DMS79 treated with DMSO at 0.1 percent for 48 hours (cell line): ENCODE measurements around the gene NAIP.
"Not testable (repeated sequence)": the region's sequence is repeated elsewhere in the genome, so short reads cannot be mapped to it uniquely, and the experiment has no call there.

Experiments
- DNase-seq: peaks from one replicate; lab custom pipeline; 2025; lab: John Stamatoyannopoulos, UW

The NAIP gene, protein sequence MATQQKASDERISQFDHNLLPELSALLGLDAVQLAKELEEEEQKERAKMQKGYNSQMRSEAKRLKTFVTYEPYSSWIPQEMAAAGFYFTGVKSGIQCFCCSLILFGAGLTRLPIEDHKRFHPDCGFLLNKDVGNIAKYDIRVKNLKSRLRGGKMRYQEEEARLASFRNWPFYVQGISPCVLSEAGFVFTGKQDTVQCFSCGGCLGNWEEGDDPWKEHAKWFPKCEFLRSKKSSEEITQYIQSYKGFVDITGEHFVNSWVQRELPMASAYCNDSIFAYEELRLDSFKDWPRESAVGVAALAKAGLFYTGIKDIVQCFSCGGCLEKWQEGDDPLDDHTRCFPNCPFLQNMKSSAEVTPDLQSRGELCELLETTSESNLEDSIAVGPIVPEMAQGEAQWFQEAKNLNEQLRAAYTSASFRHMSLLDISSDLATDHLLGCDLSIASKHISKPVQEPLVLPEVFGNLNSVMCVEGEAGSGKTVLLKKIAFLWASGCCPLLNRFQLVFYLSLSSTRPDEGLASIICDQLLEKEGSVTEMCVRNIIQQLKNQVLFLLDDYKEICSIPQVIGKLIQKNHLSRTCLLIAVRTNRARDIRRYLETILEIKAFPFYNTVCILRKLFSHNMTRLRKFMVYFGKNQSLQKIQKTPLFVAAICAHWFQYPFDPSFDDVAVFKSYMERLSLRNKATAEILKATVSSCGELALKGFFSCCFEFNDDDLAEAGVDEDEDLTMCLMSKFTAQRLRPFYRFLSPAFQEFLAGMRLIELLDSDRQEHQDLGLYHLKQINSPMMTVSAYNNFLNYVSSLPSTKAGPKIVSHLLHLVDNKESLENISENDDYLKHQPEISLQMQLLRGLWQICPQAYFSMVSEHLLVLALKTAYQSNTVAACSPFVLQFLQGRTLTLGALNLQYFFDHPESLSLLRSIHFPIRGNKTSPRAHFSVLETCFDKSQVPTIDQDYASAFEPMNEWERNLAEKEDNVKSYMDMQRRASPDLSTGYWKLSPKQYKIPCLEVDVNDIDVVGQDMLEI (N-terminal part only)

DNA sequence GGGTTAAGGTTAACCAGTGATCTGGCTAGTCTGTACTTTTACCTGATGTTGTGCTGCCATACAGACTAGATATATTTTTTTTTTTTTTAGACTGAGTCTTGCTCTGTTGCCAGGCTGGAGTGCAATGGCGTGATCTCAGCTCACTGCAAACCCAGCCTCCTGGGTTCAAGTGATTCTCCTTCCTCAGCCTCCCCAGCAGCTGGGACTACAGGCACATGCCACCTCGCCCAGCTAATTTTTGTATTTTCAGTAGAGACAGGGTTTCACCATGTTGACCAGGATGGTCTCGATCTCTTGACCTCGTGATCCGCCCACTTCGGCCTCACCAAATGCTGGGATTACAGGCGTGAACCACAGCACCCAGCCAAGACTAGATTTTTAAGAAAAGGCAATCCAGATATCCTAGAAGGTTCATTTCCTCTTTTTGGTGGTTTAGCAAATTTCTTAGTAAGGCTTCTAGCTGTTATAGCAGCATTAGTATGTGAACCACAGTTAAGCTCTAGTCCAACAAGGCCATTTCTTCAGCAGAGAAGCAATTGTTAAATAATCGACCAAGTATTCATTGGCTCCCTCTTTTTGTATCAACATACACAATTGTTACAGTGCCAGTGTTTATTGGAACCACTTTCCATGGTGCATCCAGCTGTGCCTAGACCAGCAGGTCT lies at the start of gene NAIP:
Gene NAIP, minus strand, starts transcription at position 51 of the 665 bp plus-strand sequence. CDS start 12,424 bp downstream, outside the sequence.
- DNase-seq: not testable (repeated sequence)

DNA sequence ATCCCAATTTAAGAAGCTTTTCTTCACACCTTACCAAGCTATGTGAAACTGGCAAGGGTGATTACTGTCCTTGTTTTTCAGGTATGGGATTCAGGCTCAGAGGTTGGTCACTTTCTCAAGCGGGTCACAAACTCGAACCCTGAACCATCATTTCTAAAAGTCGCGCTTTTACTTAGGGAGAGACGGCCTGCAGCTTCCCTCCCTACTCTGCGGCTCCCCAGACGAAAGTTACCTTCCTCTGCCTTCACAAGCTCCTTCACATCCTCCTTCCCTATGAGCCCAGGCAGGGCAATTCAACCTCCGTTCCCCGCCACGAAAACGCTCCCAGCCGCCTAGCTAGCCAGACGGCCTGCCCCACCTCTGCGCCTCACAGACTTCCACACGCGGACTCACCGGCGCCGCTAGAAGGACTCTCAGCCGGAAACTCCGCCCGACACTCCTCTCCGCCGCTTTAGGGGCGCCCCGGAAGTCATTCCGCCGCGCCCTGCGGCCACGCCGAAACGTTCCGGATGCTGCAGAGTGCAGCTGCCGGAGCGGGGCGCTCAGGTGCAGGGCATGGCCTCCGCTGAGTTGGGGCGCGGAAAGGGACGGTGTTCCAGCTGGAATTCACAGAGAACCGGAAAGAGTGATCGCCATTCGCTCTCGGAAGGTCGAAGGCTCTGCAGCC lies 42.3 kb upstream of the NAIP start, which contains the start of gene GTF2H2:
Gene GTF2H2, minus strand, starts transcription at position 415 of the 667 bp plus-strand sequence. CDS start 4,913 bp downstream, outside the sequence.
- DNase-seq: not testable (repeated sequence)

DNA sequence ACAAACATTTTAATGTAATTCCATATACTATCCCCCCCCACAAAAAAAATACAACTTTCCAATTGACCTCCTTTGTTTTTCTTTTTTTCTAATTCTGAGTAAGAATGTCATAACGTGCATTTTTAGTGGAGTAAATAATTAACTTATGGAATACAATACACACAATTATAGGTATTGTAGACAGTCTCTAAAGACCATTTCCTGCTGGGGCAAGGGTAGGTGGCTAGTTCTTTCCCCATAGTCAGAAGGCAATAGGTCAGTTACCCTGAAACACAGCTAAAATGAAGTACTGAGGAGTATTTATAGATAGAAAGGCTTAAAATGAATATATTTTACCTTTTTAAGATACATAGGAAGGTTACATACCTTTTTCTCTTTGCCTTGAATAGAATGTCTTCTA lies 36.2 kb upstream of the NAIP start:
- not testable (repeated sequence) for DNase-seq

DNA sequence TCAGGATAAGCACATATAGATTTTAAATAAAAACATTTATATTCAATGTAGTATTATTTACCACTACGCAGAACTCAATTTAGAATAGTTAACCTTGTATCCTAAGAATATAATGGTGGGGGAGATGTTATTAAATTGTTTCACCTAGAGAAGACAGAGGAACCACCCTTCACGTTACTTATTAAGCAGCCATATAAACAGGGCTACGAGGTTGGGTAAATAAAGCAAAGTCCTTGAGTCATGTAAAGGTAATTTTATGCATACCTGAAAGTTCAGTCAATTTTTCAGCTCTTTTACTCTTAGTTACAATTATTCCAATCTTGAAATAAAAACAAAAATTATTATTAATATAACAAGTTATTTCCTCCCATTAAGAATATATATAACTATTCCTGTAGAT lies 34.3 kb upstream of the NAIP start:
- not testable (repeated sequence) for DNase-seq

DNA sequence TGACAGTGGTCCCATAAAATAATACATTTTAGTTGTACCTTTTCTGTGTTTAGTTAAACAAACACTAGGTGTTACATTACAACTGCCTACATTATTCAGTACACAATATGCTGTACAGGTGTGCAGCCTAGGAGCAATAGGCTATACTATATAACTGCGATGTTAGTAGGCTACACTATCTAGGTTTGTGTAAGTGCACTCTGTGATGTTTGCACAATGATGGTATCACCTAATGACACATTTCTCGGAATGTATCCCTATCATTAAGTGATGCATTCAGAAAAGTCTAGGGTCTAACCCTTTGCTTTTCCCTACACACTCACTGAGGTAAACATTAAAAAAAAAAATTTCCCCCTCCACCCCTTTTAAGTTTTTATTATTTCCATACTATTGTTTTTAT lies 19.7 kb upstream of the NAIP start:
- DNase-seq: not testable (repeated sequence)

DNA sequence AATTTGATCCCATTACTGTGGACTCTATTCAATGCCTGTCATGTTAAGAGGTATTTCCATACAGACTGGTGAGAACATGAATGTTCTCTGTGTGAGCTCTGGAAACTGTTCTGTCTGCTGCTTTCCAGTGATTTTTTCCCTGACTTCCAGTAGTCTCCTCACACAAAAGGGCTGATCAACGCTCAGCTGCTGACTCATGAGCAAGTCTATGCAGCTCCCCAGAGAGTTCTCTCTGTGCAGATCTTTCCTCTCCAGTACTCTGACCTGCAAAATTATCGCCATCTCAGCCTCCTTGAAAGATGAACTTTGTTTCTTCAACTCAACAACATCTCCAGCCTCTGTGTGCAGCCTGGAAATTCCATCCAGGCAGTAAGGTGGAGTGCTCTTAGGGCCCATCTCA lies 19.0 kb upstream of the NAIP start:
- DNase-seq: not testable (repeated sequence)

DNA sequence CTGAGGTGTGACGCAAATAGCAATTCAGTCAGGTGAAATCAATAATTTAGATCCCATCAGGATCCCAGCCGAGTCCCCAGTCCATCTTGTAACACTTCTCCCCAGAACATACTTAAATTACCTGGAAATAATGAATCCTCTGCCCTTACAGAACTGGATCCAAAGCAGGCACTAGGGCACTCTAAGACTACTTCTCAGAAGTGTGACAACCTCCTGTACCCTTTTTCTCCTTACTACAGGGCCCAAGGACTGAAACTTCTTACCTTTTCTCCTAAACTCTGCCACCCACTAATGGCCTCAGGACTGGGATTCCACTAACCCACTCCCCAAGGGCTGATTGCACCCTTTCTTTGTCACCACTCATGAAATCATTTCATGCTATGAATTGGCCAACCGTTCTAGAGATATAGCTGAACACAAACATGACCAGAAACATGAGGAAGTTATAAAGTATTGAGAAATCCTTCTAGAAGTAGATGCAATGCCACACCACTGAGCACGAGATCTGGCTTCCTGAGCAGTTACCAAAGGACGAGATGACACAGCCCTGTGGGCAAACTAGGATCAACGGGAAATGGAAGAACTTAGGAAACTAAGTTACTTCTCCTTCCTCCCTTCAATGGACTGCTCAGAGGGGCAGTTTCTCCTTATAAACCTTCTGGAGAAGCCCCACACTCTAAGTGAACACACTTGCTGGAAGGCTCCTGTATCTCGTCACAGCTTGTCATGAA lies 6.1 kb upstream of the NAIP start:
- DNase-seq: not testable (repeated sequence)

DNA sequence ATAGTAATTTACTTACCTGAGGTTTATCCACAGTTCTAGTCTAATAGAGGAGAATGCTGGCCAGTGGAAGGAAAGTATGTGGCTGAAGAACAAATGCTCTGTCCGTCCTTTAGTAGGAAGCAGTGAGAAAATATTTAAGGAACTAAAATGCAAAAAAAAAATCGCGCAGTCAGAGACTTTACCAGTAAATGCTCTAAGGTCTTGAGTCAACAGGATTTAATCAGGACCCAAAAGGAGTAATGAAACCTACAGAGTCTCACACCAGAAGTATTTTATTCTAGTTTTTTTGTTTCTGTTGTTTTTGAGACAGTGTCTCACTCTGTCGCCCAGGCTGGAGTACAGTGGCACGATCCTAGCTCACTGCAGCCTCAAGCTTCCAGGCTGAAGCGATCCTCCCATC lies 4.5 kb downstream of the NAIP start:
- DNase-seq: not testable (repeated sequence)

DNA sequence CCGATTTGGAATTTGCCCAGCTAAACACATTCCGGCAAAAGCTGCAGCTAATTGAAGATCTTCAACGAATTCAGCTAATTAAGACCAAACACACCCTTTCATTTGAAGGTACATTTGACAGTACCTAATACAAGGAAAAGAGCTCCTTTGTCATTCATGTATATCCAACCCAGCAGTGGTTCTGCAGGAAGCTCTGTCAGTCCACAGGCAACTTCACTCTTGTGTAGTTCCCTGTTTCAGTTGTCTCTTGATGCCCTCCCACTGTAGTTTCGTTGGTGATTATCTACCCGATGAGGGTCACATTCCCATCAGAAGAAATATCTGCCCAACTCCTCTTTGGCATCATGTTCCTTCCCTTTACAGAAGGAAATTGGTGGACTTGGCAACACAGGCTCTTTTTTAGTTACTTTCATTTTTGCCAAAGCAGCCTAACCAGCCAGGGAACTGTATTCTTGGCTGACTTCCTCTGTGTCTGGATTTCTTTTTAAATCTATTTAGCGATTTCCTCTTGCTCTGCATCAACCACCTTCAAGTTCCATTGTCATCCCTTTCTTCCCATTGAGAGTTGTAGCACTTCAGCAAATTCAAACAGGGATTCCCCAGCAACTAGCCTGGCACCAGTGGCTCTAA lies 6.6 kb downstream of the NAIP start:
- DNase-seq: not testable (repeated sequence)

DNA sequence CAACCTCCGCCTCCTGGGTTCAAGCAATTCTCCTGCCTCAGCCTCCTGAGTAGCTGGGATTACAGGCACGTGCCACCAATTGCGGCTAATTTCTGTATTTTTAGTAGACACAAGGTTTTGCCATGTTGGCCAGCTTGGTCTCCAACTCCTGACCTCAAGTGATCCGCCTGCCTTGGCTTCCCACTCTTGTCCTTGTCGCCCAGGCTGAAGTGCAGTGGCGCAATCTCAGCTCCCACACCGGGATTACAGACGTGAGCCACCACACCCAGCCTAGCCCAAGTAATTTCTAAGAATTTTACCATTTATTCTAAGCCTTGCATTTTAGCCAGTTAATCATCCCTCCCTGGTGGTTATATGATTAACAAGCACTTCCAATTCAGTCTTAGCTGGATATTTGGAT lies 11.0 kb downstream of the NAIP start:
- DNase-seq: no peak

DNA sequence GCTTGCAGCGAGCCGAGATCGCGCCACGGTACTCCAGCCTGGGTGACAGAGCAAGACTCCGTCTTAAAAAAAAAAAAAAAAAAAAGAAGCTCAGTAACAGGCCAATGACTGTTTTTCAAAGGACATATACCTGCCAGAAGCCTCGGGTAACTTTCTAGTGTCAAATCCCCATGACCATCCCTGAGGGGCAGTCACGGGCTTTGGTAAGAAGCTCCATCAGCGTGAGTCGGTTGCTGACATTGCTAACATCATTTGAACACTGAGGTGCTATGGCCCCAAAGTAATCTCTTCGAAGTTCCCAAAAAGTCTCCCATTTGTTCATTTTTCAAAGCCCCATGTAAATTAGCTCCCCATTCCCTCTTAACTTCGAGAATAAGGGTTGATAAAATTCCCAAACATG lies 11.6 kb downstream of the NAIP start:
- no peak for DNase-seq

DNA sequence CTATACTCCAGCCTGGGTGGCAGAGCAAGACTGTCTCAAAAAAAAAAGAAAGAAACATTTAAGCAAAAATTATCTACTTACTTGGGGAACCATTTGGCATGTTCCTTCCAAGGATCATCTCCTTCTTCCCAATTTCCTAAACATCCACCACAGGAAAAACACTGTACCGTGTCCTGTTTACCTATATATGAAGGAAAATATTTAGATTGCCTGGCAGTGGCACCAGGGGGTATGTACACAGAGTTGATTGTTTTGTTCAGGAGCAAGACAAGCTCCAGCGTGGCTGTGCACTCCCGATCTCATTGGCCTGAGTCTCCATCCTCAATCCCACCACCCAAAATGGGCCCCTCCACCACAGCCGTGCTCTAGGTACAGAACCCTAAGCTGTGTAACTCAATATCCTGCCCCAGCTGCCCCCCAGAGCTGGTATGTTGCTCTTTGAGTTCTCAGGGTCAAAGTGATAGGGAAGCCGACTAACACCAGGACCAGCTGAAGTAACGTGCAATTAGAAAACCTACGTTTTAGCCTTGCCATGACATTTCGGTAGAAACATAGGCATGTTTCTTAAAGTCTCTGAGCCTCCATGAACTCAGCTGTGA lies 13.8 kb downstream of the NAIP start:
- DNase-seq: no peak

DNA sequence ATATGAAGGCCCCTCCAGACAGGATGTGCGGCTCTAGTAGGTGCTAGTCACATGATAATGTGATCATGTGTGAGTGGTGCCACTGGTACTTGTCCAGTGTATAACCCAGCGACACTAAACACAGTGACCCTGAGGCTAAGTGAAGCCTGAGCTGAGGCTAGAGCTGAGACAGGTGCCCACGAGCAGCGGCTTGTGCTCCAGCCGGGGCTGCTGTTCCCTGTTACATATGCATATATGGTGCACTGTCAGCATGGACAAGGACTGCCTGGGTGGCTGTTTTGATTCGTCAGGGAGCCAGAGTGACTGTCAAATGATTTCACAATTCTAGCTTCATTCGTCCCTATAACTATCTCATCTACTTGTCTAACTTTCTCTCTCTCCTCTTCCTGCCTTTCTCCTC lies 18.2 kb downstream of the NAIP start:
- DNase-seq: not testable (repeated sequence)

DNA sequence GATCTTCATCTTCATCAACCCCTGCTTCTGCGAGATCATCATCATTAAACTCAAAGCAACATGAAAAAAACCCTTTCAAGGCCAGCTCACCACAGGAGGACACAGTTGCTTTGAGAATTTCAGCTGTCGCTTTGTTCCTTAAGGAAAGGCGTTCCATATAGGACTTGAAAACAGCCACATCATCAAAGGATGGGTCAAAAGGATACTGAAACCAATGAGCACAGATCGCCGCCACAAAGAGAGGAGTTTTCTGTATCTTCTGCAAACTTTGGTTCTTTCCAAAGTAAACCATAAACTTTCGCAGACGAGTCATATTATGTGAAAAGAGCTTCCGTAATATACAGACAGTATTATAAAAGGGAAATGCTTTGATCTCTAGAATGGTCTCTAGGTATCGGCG lies 40.3 kb downstream of the NAIP start:
- DNase-seq: not testable (repeated sequence)

DNA sequence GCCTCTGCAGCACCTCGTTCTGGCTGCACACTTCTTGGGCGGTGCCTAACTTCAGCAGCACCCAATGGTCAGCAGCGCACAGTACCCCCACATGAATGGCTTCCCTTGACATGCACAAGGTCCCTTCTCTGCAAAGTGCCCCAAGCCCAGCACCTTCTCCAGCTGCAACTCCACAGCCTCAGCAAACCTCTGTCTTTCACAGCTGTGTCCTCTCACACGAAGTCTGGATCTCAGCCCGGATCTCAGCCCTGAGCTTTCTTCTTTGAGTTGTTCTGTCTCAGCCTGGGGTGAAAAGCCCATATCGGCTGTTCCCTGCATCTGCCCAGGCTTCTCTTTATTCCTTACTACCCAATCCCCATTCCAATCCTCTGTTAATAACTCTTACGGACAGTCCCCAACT lies 57.9 kb downstream of the NAIP start:
- DNase-seq: not testable (repeated sequence)

DNA sequence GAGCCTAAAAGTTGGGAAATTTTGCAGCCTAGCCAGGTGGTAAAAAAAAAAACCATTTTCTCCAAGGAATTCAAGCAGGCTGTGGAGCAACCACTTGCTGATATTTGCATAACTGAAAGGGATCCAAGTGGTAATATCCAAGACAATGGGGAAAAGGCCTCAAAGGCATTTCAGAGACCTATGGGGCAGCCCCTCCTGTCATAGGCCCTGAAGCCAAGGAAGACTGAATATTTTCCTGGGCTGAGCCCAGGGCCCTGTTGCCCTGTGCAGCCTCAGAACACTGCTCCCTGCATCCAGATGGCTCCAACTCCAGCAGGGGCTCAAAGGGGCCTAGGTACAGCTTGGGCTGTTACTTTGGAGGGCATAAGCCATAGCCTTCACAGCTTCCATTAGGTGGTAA lies 60.6 kb downstream of the NAIP start:
- not testable (repeated sequence) for DNase-seq

DNA sequence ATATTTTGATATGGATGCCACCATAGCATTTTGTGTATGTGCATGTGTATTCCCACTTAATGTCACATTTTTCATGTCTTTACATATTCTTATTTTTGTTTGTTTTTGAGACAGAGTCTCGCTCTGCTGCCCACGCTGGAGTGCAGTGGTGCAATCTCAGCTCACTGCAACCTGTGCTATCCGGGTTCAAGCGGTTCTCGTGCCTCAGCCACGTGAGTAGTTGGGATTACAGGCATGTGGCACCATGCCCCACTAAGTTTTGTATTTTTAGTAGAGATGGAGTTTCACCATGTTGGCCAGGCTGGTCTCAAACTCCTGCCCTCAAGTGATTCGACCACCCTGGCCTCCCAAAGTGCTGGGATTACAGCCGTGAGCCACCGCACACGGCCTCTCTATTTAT lies 72.1 kb downstream of the NAIP start:
- not testable (repeated sequence) for DNase-seq

DNA sequence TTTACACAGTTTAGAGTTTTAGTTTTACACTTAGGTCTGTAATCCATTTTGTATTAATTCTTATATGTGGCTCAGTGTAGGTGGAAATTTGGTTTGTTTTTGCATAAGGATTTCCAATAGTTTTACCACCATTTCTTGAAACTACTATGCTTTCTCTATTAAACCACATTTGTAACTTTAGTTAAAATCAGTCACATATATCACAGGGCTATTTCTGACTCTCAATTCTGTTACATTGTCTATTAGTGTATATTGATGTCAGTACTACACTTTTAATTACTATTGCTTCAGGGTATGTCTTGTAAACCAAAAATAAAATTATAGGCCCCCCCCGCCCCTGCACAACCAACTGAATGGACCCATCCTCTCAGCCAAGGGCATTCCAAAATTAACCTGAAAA lies 92.6 kb downstream of the NAIP start:
- not testable (repeated sequence) for DNase-seq

DNA sequence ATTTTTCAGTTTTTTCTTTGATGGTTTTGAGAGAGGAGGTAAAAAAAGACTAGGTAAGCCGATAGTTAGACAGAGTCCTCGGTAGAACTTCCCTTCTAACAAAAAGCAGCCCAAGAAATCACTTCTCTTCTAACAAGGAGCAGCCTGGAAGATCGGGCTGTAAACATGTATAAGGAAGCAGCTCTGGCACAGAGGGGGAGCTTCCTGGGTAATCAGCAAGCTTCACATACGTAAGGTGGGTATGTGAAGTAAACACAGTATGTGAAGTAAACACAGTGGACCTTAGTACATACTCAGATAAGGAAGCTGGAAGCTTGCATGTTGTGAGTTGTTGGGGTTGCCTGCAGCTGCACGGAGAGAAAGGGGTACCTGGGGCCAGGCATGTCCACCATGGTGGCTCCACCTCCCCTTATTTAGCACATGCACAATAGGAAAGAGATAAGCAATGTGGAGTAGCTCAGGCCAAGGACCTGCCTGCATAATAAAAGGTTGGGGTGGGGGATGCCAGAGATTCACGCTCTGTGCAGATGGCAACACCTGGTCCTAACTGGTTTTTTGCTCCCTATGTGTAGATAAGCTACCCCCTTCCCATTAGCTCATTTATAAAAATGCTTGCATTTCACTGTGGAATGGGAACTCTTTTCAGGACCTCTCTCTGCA lies 93.3 kb downstream of the NAIP start:
- not testable (repeated sequence) for DNase-seq
